ENCODE results near the gene OR13J1.

GRCh38 chr9:35836595-35836994 lies 33.6 kb downstream of the OR13J1 start:
- TF ChIP-seq CTCF (IDR thresholded peaks at IDR 0.05; ENCODE audit: insufficient read depth, low read length), result no peak
- no peak for TF ChIP-seq POLR2AphosphoS5 (IDR thresholded peaks at IDR 0.05; ENCODE audit: low read depth)
- no peak for TF ChIP-seq GABPA (IDR thresholded peaks at IDR 0.05; ENCODE audit: low read depth)

Data from HL-60 (cell line).